NCI-H748 treated with DMSO at 0.1 percent for 48 hours (cell line): ENCODE results near the gene CCDC77.

Experiments
- DNase-seq: peaks from one replicate; lab custom pipeline; 2025; lab: John Stamatoyannopoulos, UW

Gene CCDC77

DNA sequence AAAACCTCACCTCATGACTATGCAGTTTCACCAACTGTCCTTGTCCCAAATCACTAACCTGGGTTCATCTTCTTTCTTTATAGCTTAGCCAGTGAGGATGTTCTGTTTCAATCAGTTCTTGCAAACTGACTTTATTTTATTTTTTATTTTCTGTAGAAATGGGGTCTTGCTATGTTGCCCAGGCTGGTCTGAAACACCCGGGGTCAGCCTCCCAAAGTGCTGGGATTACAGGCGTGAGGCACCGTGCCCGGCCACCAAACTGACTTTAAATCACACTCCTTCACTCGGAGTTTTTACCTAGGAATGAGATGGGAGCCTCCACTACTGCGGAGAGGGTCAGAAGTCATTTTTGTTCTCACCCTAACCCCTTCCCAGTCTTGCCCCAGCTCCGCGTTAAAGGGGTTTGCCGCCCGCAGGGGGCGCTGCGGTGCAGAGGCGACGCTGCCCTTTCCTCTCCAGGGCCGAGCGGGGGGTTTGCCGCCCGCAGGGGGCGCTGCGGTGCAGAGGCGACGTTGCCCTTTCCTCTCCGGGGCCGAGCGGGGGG, 51.3 kb downstream of the CCDC77 start:
- DNase-seq: no peak

GRCh38 chr12:454833-455232, 53.4 kb downstream of the CCDC77 start:
- no peak for DNase-seq

DNA sequence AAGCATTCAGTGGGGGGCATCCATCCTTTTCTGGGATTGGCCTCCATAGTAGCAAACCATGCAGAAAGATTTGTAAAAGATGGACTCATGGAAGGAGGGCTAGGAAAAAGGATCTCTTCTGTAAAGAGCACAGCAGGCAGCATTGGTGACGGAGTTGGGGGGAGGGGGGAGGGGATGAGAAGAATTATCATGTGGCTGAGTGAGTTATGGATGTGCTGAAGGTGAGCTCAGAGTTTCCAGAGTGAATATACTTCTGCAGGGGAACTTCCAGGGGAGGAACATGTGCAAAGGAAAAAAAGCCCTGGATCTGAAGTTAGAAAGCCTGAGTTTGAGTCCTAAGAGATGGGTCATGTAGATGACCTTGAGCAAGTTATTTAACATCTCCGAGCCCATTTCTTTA, 54.4 kb downstream of the CCDC77 start:
- DNase-seq: no peak

DNA sequence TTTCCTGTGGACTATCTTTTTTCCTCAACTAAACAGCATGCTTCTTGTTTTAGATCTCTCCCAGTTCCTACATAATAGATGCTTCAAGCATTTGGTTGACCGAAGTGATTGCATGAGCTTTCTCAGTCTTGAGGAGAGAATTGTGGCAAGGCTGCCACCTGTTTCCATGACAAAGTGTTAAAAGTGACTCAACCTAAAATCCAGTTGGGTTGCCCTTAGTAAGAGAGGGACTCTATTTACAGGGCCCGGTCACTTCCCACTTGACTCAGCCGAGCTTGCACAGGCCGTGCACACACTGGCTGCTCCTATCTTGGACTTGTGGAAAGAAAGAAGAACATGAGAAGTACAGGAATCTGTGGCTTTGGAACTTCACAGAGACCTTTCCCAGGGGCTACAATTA, 56.2 kb downstream of the CCDC77 start:
- DNase-seq: no peak

GRCh38 chr12:459050-459429, 57.6 kb downstream of the CCDC77 start:
- no peak for DNase-seq

- no peak for DNase-seq
Observed at GRCh38 chr12:459430-460258, 58.2 kb downstream of the CCDC77 start, which contains the start of gene B4GALNT3. TSS of gene B4GALNT3 (plus strand) at chr12:459939. CDS start at chr12:460377, 438 bp downstream.

DNA sequence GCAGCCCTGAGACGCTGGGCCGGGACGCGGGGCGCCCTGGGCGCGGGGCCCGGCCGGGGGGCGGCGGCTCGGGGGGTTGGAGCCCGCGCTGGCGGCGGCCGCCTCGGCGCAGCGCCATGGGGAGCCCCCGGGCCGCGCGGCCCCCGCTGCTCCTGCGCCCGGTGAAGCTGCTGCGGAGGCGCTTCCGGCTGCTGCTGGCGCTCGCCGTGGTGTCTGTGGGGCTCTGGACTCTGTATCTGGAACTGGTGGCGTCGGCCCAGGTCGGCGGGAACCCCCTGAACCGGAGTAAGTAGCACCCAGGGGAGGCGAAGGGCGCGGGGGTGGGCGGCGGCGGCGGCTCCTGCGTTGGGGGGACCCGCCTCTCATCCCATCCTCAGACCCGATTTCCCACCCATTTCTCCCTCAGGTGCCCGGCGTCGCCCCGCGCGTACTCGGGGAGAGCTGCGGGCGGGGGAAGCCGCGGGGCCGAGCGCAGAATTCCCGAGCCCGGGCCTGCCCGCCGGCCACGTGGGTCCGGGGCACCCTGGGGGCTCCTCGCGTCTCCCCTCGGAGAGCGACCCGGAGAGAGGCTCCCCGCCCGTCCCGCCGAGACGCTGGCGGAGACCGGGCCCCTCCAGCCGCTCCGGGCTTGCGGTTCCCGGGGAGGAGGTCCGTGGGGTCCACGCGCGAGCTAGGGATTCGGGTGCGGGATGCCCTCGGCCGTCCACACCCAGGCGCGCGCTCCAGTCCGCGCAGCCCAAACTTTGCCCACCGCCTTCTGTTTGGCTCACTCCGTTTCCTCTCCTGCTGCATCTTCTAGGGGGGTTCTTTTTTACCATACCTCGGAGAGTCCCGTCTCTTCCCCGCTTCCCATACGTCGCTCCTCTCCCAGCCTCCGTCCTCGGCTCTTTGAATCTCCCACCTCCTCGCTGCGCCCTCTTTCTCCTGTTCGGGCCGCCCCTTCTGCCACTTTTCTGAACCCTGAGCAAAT, 59.1 kb downstream of the CCDC77 start:
- DNase-seq: no peak

DNA sequence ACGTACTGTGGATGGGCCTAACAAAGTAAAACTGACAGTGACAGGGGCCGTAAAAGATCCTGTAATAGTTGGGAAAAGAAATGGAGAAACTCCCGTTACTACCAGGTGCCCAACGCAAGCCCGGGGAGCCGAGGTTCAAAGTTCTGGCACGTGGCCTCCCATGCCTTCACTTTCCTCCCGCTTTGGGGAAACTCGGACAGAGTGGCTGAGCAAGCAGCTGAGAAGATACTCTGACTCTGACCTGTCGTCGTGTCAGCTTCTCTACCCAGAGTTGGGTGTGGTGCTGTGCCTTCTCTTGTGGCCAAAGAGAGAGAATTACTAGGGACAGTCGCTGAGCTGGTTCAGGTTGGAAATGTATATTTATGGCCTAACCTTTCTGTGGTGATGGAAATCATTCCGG, 60.0 kb downstream of the CCDC77 start:
- no peak for DNase-seq

DNA sequence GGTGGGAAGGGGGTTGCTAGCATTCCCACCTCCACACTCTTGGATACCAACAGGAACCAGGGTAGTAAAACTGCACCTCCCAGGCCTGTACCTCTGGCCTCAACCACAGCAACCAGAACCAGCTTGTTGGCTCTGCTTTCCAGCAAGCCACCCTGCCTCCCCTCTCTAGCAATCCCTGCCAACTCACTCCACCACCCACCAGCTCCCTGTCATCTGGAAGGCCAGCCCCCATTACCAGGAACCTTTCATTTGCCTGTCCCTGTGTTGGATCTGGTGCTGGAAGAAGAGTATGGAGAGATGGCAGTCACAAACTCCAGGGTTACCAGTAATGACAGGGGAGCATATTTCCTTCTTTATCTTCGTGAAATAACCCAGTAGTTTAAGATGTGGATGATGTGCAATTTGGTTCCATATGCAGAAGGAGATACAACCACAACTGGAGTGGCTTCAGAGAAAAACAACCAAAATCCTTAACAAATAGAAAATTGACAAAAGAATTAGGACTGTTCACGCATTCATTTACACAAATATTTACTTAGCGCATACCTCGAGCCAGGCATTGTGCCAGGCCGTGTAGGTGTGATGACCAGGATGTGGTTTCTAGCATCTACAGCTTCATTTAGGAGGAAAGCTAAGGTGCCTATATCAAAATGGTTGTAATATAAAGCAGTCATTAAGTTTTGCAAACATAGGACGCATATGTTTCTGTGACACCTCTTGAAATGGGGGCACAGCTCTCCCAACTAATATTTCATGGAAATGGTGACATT, 61.7 kb downstream of the CCDC77 start:
- DNase-seq: no peak

DNA sequence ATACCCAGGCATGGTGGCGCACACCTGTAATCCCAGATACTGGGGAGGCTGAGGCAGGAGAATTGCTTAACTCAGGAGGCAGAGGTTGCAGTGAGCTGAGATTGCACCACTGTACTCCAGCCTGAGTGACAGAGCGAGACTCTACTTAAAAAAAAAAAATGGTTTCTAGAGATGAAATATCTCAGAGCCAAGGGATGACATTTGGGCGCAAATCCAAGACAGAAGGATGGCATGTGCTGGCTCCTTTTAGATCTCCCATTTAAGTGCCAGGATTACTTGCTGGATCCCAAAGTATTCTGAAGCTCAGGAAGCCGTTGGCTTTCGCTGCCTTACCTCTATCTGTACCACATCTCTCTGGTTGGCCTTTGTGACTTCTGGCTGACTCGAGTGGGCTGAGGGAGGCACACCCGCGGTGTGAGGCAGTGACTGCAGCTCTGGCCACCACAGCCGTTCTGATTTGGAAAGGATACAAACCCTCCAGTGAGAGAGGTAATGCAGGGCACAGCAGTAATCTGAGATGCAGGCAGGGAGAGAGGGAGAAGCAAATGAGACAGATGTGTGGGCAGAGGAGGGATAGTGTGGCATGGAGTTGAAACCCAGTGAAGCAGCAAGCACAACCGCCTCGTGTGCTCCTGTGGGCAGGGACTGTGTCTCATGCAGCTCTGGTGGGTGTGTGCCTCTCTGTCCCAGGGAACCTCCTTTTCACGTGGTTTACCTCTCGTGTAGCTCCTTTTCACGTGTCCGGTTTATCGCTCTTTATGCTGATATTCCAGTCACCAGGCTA, 63.2 kb downstream of the CCDC77 start:
- no peak for DNase-seq

DNA sequence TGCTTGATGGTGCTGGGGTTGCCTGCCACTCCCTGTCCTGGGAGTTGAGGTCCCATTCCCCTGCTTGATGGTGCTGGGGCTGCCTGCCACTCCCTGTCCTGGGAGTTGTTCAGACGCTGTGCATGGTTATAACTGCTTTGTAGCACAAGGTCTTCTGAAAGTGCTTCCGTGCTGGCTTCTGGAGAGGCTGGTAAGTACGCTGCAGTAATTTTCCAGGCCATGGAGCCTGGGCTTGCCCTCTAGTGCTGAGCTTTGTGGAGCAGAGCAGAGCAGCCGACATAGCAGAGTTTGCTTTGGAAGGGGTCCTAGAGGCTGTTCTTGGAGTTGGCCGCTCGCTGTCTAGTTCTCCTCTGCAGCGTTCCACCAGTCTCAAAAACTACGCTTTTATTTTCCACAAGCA, 64.6 kb downstream of the CCDC77 start:
- DNase-seq: no peak

GRCh38 chr12:466762-467161, 65.3 kb downstream of the CCDC77 start:
- DNase-seq: no peak

DNA sequence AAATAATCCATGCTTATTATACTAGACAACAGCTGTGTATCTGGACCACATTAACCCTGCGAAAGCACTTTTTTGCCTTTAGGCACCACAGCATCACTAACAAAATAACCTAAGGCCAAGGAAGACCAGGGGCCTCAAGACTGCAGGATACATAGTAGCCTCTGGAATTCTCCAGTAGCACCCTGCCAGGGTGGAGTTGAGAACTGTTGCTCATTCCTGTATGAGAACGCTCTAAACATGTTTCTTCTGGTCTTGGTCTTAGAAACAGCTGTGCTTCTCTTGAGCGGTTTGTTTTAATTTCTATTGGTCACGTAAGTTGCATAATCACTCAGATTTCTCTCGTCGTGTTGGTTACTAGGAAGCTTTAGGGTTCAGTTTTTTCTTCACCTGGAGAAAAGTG, 66.1 kb downstream of the CCDC77 start:
- no peak for DNase-seq

DNA sequence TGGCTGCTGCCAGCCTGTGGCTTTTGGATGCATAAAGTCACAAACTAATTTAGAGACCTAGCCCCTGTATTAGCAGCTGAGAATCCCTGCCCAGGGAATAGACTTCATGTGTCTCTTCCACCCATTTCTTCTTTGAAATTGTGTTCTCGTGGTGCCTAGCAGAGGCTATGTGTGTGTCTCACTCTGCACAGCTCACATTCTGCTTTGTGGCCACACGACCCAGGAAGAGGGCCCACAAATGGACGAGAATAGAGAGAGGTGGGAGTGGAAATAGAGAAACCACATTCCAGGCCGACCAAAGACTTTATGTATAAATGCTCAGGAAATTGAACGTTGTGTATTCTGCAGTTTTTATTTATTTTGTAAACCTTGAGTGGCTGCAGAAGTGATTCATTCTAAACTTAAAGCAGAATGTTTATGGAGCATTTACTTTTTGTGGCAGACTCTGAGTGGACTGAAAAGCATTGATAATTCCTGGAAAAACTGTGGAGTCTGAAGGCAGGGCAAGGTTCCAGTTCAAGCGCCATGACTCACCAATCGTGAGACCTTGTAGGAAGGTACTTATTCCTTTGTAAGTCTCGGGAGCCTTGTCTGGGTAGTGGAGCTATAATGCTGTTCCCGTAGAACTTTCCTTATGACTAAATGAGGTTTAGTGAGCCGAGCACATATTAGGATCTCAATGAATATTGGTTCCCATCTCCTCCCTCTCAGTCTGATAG, 67.4 kb downstream of the CCDC77 start:
- no peak for DNase-seq

DNA sequence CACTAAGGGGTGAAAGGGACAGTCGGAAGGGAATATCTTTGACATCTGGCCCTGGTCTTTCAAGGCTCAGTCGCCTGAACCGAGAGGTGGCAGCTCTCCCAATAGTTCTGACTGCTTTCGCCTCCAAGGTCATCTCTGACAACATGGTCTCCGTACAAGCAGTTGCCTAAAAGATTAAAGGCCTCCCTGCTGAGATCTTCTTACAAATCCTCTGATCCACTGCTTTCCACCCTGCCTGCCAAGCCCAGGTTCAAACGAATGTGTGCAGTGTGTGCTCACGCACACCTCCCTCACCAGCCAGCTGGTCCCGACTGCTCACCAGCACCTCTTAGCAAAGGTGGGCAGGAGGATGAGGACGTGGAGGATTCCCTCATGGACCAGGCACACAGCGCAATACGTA, 68.7 kb downstream of the CCDC77 start:
- DNase-seq: no peak

DNA sequence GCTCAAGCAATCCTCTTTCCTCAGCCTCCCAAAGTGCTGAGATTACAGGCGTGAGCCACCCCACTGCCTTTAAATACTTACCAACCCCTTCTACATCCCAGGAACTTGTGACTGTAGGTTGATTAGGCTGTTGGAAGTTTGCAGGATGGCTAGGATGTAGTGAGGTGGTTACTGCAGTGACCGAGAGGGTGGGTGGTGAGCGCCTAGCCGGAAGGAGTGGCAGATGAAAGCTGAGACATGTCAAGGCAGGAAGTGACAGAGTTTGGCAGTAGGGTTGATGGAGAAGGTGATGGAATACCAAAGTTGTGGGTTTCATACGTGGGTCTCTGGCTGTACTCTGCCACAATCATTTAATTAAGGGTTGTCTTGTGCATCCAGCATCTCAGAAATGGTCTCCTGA, 71.8 kb downstream of the CCDC77 start:
- no peak for DNase-seq

GRCh38 chr12:473863-474577, 72.6 kb downstream of the CCDC77 start:
- no peak for DNase-seq

DNA sequence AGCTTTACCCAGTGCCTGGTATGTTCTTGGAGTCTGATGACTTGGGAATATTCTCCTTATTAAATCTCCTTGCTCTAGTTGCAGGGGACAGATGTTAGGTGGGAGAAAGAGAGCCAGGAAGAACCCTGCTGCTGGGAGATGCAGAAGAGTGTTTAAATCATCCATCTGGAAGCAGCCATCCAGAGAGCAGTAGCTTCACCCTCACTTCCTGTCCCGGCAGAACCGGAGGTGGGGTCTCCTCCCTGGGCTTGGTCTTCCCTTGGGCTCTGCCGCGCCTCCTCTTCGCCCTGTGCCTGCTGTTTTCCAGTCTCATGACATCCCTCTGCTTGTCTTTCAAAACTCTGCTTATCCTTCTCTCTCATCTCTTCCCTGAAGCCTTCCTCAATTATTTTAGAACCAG, 73.8 kb downstream of the CCDC77 start:
- DNase-seq: no peak

GRCh38 chr12:479161-479560, 77.7 kb downstream of the CCDC77 start:
- no peak for DNase-seq
